Measurements from ENCODE around the gene ITGB2.

DNA sequence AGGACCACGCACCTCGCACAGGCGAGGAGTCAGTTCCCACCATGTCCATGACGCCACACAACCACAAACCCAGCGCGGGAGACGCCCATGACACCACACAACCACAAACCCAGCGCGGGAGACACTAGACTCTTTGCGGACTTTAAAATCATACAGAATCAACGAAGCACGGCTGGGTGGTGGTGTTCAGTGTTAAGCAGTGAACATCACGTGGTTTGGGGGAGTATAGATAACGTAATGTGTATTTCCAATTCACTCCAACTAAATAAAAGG, 66.4 kb downstream of the ITGB2 start:
- TF ChIP-seq, protein P1, sequence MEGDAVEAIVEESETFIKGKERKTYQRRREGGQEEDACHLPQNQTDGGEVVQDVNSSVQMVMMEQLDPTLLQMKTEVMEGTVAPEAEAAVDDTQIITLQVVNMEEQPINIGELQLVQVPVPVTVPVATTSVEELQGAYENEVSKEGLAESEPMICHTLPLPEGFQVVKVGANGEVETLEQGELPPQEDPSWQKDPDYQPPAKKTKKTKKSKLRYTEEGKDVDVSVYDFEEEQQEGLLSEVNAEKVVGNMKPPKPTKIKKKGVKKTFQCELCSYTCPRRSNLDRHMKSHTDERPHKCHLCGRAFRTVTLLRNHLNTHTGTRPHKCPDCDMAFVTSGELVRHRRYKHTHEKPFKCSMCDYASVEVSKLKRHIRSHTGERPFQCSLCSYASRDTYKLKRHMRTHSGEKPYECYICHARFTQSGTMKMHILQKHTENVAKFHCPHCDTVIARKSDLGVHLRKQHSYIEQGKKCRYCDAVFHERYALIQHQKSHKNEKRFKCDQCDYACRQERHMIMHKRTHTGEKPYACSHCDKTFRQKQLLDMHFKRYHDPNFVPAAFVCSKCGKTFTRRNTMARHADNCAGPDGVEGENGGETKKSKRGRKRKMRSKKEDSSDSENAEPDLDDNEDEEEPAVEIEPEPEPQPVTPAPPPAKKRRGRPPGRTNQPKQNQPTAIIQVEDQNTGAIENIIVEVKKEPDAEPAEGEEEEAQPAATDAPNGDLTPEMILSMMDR (IDR thresholded peaks at IDR 0.05; ENCODE audit: low read depth, low read length, poor library complexity, severe bottlenecking): no peak
- no peak for TF ChIP-seq EZH2phosphoT487 (IDR thresholded peaks at IDR 0.05; ENCODE audit: borderline replicate concordance, low read length)

All from DOHH2 (cell line).